ENCODE results near the gene MTMR11. TPM values are rescaled to one million over a fixed set of nuclear protein-coding genes. Genes with fewer than 3 reads are reported as not detected.
A peak's percentile ranks its signal among the peaks of the same experiment; 100 is the strongest.

Gene MTMR11
- total RNA-seq, 3 donors from 2014 or later = 7.4 to 13.9 (median 13.8) TPM

DNA sequence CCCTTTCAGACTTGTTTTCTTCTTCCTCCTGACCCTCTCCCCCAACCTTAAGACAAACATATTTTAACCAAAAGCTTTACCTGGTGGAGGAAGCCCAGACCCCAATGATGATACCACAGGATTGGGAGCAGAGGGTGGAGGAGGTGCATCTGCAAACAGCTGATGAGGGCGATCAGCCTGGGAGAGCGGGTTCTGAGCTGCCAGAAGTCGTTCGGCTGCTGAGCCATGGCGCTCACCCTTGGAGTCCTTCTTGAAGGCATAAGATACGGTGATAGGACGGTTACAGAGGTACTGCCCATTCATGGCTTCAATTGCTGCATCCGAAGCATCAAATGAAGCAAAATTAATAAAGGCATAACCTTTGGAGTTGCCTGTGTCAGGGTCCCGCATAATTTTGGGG lies 10.4 kb downstream of the MTMR11 start:
- no peaks in the 10 kb centered on the region for H3K9me3 ChIP-seq
- TF ChIP-seq, protein P1, sequence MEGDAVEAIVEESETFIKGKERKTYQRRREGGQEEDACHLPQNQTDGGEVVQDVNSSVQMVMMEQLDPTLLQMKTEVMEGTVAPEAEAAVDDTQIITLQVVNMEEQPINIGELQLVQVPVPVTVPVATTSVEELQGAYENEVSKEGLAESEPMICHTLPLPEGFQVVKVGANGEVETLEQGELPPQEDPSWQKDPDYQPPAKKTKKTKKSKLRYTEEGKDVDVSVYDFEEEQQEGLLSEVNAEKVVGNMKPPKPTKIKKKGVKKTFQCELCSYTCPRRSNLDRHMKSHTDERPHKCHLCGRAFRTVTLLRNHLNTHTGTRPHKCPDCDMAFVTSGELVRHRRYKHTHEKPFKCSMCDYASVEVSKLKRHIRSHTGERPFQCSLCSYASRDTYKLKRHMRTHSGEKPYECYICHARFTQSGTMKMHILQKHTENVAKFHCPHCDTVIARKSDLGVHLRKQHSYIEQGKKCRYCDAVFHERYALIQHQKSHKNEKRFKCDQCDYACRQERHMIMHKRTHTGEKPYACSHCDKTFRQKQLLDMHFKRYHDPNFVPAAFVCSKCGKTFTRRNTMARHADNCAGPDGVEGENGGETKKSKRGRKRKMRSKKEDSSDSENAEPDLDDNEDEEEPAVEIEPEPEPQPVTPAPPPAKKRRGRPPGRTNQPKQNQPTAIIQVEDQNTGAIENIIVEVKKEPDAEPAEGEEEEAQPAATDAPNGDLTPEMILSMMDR (IDR thresholded peaks at IDR 0.05) = no peak
- no peak for TF ChIP-seq POLR2A (IDR thresholded peaks at IDR 0.05)
- no peaks in the 10 kb centered on the region for H3K27me3 ChIP-seq
- no peak for DNase-seq (ENCODE audit: low spot score in 2 of 2)
- H3K4me3 ChIP-seq = peak overlapping the region in 2 of 3 donors; percentile 92 to 99
- H3K27ac ChIP-seq = no peak overlapping the region
- H3K4me1 ChIP-seq = peaks cover 5 to 16% of the 10 kb centered on the region in 2 donors
- no peaks in the 10 kb centered on the region for H3K36me3 ChIP-seq
- intact Hi-C loops (cut with DNase I; ENCODE audit: low total_unique reads) = no loop called here

- Histone ChIP-seq H3K4me1 (peaks cover 5 to 16% of the 10 kb centered on the region in 2 donors), H3K36me3 (no peaks in the 10 kb centered on the region), H3K9me3 (no peaks in the 10 kb centered on the region), H3K4me3 (no peak overlapping the region), H3K27ac (no peak overlapping the region), H3K27me3 (no peaks in the 10 kb centered on the region)
- no peak for TF ChIP-seq POLR2A (IDR thresholded peaks at IDR 0.05)
- TF ChIP-seq, protein P1 (IDR thresholded peaks at IDR 0.05) = no peak
- no peak for TF ChIP-seq POLR2AphosphoS5 (IDR thresholded peaks at IDR 0.05)
- intact Hi-C loops (cut with DNase I; ENCODE audit: low total_unique reads) = no loop called here
- DNase-seq (ENCODE audit: low spot score in 2 of 2) = no peak
These were observed 10.9 kb downstream of the MTMR11 start for GRCh38 chr1:149925751-149926150.

DNA sequence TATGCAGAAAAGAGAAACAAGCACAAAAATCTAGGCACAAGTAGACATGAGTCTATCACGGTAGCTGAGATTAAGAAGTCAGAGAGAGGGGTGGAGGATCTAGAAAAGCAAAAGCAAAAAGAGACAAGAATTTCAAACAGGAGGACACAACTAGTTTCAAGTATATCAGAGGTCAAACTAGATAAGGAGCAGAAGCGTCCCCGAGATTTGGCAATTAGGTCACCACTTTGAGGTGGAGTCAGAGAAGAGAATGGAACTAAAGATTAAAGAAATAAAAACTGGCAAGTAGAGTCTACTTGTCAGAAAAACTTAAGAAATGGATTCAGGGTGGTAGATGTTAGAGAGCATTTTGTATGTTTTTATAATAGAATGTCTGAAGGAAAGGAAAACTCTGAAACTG lies 11.3 kb downstream of the MTMR11 start:
- intact Hi-C loops (cut with DNase I; ENCODE audit: low total_unique reads) = no loop called here
- H3K36me3 ChIP-seq = no peaks in the 10 kb centered on the region
- no peak overlapping the region for H3K4me3 ChIP-seq
- no peak for DNase-seq (ENCODE audit: low spot score in 2 of 2)
- H3K27me3 ChIP-seq = no peaks in the 10 kb centered on the region
- H3K9me3 ChIP-seq = no peaks in the 10 kb centered on the region
- no peak overlapping the region for H3K27ac ChIP-seq
- TF ChIP-seq, protein P1 (IDR thresholded peaks at IDR 0.05) = no peak
- TF ChIP-seq POLR2A (IDR thresholded peaks at IDR 0.05) (no peak), POLR2AphosphoS5 (IDR thresholded peaks at IDR 0.05) (no peak)
- peaks cover 5 to 16% of the 10 kb centered on the region in 2 donors for H3K4me1 ChIP-seq

DNA sequence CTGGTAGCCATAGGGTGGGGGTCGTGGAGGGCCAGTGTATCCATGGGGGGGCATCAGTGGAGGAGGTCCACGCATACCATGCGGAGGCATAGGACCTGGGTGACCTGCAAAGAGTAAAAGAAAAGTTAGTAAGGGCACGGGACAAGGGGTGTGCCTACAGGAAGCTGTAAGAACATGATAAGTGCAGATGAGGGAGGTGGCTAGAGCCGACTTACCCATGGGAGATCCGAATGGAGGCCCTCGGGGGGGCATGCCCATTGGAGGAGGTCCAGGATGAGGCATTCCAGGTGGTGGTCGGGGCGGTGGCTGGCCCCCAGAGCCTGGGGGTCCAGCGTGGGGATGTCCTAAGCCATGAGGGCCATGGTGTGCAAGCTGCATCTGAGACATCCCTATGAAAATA lies 13.1 kb downstream of the MTMR11 start:
- TF ChIP-seq POLR2AphosphoS5 (IDR thresholded peaks at IDR 0.05) = no peak
- TF ChIP-seq, protein P1 (IDR thresholded peaks at IDR 0.05) = no peak
- no peak for TF ChIP-seq POLR2A (IDR thresholded peaks at IDR 0.05)
- H3K9me3 ChIP-seq = no peaks in the 10 kb centered on the region
- intact Hi-C loops (cut with DNase I; ENCODE audit: low total_unique reads) = no loop called here
- peaks cover 5 to 16% of the 10 kb centered on the region in 2 donors for H3K4me1 ChIP-seq
- H3K4me3 ChIP-seq = no peak overlapping the region
- no peaks in the 10 kb centered on the region for H3K27me3 ChIP-seq
- H3K36me3 ChIP-seq = no peaks in the 10 kb centered on the region
- H3K27ac ChIP-seq = no peak overlapping the region
- no peak for DNase-seq (ENCODE audit: low spot score in 2 of 2)

- Histone ChIP-seq H3K4me1 (no peaks in the 10 kb centered on the region), H3K27ac (peak within 1 kb of the TSS in 1 of 2 donors; percentile 48), H3K27me3 (no peaks in the 10 kb centered on the region), H3K36me3 (no peaks in the 10 kb centered on the region), H3K4me3 (peak within 1 kb of the TSS; percentile 44 to 75 (median 60)), H3K9me3 (no peaks in the 10 kb centered on the region)
- intact Hi-C loops (cut with DNase I; ENCODE audit: low total_unique reads) = no loop called here
- peak in 1 of 2 donors; percentile 38 for DNase-seq (ENCODE audit: low spot score in 2 of 2)
- TF ChIP-seq POLR2A (IDR thresholded peaks at IDR 0.05) = no peak
These were observed 19.0 kb downstream of the MTMR11 start, which contains the start of gene SV2A for GRCh38 chr1:149917571-149918144. TSS of gene SV2A (minus strand) at chr1:149917844. CDS start at chr1:149913840, 4,004 bp downstream.
